Measurements from ENCODE around the gene BLOC1S5. TPM values are rescaled to one million over a fixed set of nuclear protein-coding genes. Genes with fewer than 3 reads are reported as not detected.

Gene BLOC1S5
- polyA plus RNA-seq, 1 of the 3 experiments (the other 2 are of a cell fraction): 4.4 TPM

GRCh38 chr6:8060346-8060745 lies 3.8 kb downstream of the BLOC1S5 start:
- no peaks in the 10 kb centered on the region for H3K9me2 ChIP-seq
- DNase-seq: no peak

GRCh38 chr6:8059129-8059528 lies 5.1 kb downstream of the BLOC1S5 start:
- Histone ChIP-seq H3K79me2 (ENCODE audit: insufficient read depth) (peaks cover 5% of the 10 kb centered on the region; the same call in 1 of the 2 replicates), H3K9me2 (no peaks in the 10 kb centered on the region), H3F3A (replicated peaks; ENCODE audit: insufficient read depth) (peaks cover 4% of the 10 kb centered on the region), H3K36me3 (replicated peaks in 1 of 2; ENCODE audit: control insufficient read depth in 1 of 2, insufficient read depth in 2 of 2, low read length in 1 of 2) (peaks cover 12 to 38% of the 10 kb centered on the region in 2 experiments), H4K20me1 (ENCODE audit: insufficient read depth) (no peaks in the 10 kb centered on the region), H3K27me3 (ENCODE audit: insufficient read depth) (no peaks in the 10 kb centered on the region), H2AFZ (ENCODE audit: low read depth) (no peak overlapping the region), H3K4me2 (no peak overlapping the region), H3K9me3 (no peaks in the 10 kb centered on the region), H3K4me3 (ENCODE audit: low read depth in 2 of 2, low read length in 1 of 2) (no peak overlapping the region), H3K27ac (ENCODE audit: low read depth in 2 of 2, low read length in 1 of 2) (no peak overlapping the region), H3K9ac (no peak overlapping the region), H3K4me1 (ENCODE audit: control insufficient read depth in 1 of 2, insufficient read depth in 2 of 2, low read depth in 1 of 2, low read length in 1 of 2) (no peaks in the 10 kb centered on the region; a peak in 2 of 4 replicates)
- ChIA-PET POLR2A (no interaction called here), CTCF (interaction anchor here (0.8 to 2.3 kb wide), 8 partner anchors 44 to 340 kb away, joined by 3 to 17 read pairs (median 4); partner anchors contain the start of gene BMP6)
- DNase-seq: peak; percentile 12
- TF ChIP-seq YY1 (IDR thresholded peaks at IDR 0.05; ENCODE audit: low read depth): no peak
- TF ChIP-seq JUND (IDR thresholded peaks at IDR 0.05): no peak
- TF ChIP-seq RFX5 (IDR thresholded peaks at IDR 0.05; ENCODE audit: low read length): no peak
- peak; percentile 67 for TF ChIP-seq CTCF (IDR thresholded peaks at IDR 0.05)
- no peak for TF ChIP-seq EZH2phosphoT487 (IDR thresholded peaks at IDR 0.05; ENCODE audit: borderline replicate concordance, low read depth)
- TF ChIP-seq RAD21 (IDR thresholded peaks at IDR 0.05; ENCODE audit: low read length): peak; percentile 55

More at GRCh38 chr6:8060346-8060745, 3.8 kb downstream of the BLOC1S5 start:
- WGBS (ENCODE audit: low lambda C conversion rate): 95% methylated on average over 3 of the region's 3 CpGs
- H3K4me2 ChIP-seq: no peak overlapping the region
- H3K27me3 ChIP-seq (ENCODE audit: insufficient read depth): no peaks in the 10 kb centered on the region
- no peak overlapping the region for H2AFZ ChIP-seq (ENCODE audit: low read depth)
- H3K27ac ChIP-seq (ENCODE audit: low read depth in 2 of 2, low read length in 1 of 2): no peak overlapping the region
- TF ChIP-seq NRF1 (IDR thresholded peaks at IDR 0.05; ENCODE audit: low read depth, low read length): no peak
- no peak for TF ChIP-seq NFIC (IDR thresholded peaks at IDR 0.05; ENCODE audit: borderline replicate concordance)
- TF ChIP-seq FOXM1 (IDR thresholded peaks at IDR 0.05; ENCODE audit: low read depth): no peak
- CTCF ChIA-PET: interaction anchor here (0.7 to 2.3 kb wide), 2 partner anchors 71 to 337 kb away, joined by 3 to 17 read pairs; no protein-coding TSS in a partner anchor
- peaks cover 4% of the 10 kb centered on the region for H3F3A ChIP-seq (replicated peaks; ENCODE audit: insufficient read depth)
- H3K79me2 ChIP-seq (ENCODE audit: insufficient read depth): peaks cover 5% of the 10 kb centered on the region; the same call in 1 of the 2 replicates
- H3K9me3 ChIP-seq: no peaks in the 10 kb centered on the region
- no peak overlapping the region for H3K4me3 ChIP-seq (ENCODE audit: low read depth in 2 of 2, low read length in 1 of 2)
- POLR2A ChIA-PET: no interaction called here
- H4K20me1 ChIP-seq (ENCODE audit: insufficient read depth): no peaks in the 10 kb centered on the region
- peaks cover 12 to 36% of the 10 kb centered on the region in 2 experiments for H3K36me3 ChIP-seq (replicated peaks in 1 of 2; ENCODE audit: control insufficient read depth in 1 of 2, insufficient read depth in 2 of 2, low read length in 1 of 2)
- H3K9ac ChIP-seq: no peak overlapping the region
- H3K4me1 ChIP-seq (ENCODE audit: control insufficient read depth in 1 of 2, insufficient read depth in 2 of 2, low read depth in 1 of 2, low read length in 1 of 2): no peaks in the 10 kb centered on the region; a peak in 3 of 4 replicates

- H3K4me1 ChIP-seq (ENCODE audit: control insufficient read depth in 1 of 2, insufficient read depth in 2 of 2, low read depth in 1 of 2, low read length in 1 of 2): no peaks in the 10 kb centered on the region; a peak in 1 of 4 replicates
- H3K79me2 ChIP-seq (ENCODE audit: insufficient read depth): no peaks in the 10 kb centered on the region; the same call in 1 of the 2 replicates
- H3K9me2 ChIP-seq: no peaks in the 10 kb centered on the region
- no peak overlapping the region for H2AFZ ChIP-seq (ENCODE audit: low read depth)
- no peaks in the 10 kb centered on the region for H4K20me1 ChIP-seq (ENCODE audit: insufficient read depth)
- no peak overlapping the region for H3K4me3 ChIP-seq (ENCODE audit: low read depth in 2 of 2, low read length in 1 of 2)
- H3K9me3 ChIP-seq: no peaks in the 10 kb centered on the region
- H3K4me2 ChIP-seq: no peak overlapping the region
- H3K9ac ChIP-seq: no peak overlapping the region
- H3K36me3 ChIP-seq (replicated peaks in 1 of 2; ENCODE audit: control insufficient read depth in 1 of 2, insufficient read depth in 2 of 2, low read length in 1 of 2): peaks cover 12 to 38% of the 10 kb centered on the region in 2 experiments
- WGBS (ENCODE audit: low lambda C conversion rate): 87% methylated on average over 3 of the region's 3 CpGs
- DNase-seq: no peak
- POLR2A ChIA-PET: interaction anchor here (0.6 kb wide), 1 partner anchor 37 kb away, joined by 3 read pairs; no protein-coding TSS in a partner anchor
- CTCF ChIA-PET: interaction anchor here (1.2 to 1.7 kb wide), 3 partner anchors 51 to 335 kb away, joined by 3 to 7 read pairs (median 6); no protein-coding TSS in a partner anchor
- no peak overlapping the region for H3K27ac ChIP-seq (ENCODE audit: low read depth in 2 of 2, low read length in 1 of 2)
- H3K27me3 ChIP-seq (ENCODE audit: insufficient read depth): no peaks in the 10 kb centered on the region
- peaks cover 4% of the 10 kb centered on the region for H3F3A ChIP-seq (replicated peaks; ENCODE audit: insufficient read depth)
- TF ChIP-seq FOXM1 (IDR thresholded peaks at IDR 0.05; ENCODE audit: low read depth) (no peak), CHD2 (IDR thresholded peaks at IDR 0.05; ENCODE audit: low read length, partially characterized antibody) (no peak), RAD21 (IDR thresholded peaks at IDR 0.05; ENCODE audit: low read length) (no peak), YY1 (IDR thresholded peaks at IDR 0.05; ENCODE audit: low read depth) (no peak), MEF2A (IDR thresholded peaks at IDR 0.05; ENCODE audit: borderline replicate concordance, low read depth) (no peak), GATA2 (CRISPR knock-in tag; IDR thresholded peaks at IDR 0.05) (no peak), REST (IDR thresholded peaks at IDR 0.05; ENCODE audit: low read depth, low read length) (no peak), MAX (IDR thresholded peaks at IDR 0.05; ENCODE audit: low read depth) (no peak)
Measured at GRCh38 chr6:8057793-8058192, 6.4 kb downstream of the BLOC1S5 start.

Data from SK-N-SH (cell line).